Transverse colon (tissue), 4 donors: ENCODE measurements around the gene REXO2.
A peak's percentile ranks its signal among the peaks of the same experiment; 100 is the strongest.

Experiments
- EP300 ChIP-seq: sonication (generic); formaldehyde crosslinking; IDR thresholded peaks from one replicate; pipeline ENCODE4 v1.6.1; 2017; ENCODE audit warnings: antibody characterized with exemption, low read depth
- POLR2A ChIP-seq: fragments of 450-650 bp; IDR thresholded peaks from one replicate; pipeline ENCODE4 v1.6.1; 2016; ENCODE audit warnings: antibody characterized with exemption, mild to moderate bottlenecking, moderate library complexity
- POLR2AphosphoS5 ChIP-seq, 3 donors: sonication (generic); formaldehyde crosslinking; IDR thresholded peaks; one replicate each; pipeline ENCODE4 v1.6.1; 2016; ENCODE audit warnings: antibody characterized with exemption in 3 of 3
- TF ChIP-seq, protein P1 (sequence below), 5 experiments: fragments of 200-600 bp in 3 of 5; fragments of 450-650 bp in 2 of 5; sonication (generic) in 3 of 5; IDR thresholded peaks; 1 replicate in 2 of 5; 2 replicates in 3 of 5; pipeline ENCODE4 v1.5.1; 2016 to 2017; ENCODE audit warnings: antibody characterized with exemption in 5 of 5, inconsistent platforms in 3 of 5, mild to moderate bottlenecking in 2 of 5, moderate library complexity in 1 of 5

DNA sequence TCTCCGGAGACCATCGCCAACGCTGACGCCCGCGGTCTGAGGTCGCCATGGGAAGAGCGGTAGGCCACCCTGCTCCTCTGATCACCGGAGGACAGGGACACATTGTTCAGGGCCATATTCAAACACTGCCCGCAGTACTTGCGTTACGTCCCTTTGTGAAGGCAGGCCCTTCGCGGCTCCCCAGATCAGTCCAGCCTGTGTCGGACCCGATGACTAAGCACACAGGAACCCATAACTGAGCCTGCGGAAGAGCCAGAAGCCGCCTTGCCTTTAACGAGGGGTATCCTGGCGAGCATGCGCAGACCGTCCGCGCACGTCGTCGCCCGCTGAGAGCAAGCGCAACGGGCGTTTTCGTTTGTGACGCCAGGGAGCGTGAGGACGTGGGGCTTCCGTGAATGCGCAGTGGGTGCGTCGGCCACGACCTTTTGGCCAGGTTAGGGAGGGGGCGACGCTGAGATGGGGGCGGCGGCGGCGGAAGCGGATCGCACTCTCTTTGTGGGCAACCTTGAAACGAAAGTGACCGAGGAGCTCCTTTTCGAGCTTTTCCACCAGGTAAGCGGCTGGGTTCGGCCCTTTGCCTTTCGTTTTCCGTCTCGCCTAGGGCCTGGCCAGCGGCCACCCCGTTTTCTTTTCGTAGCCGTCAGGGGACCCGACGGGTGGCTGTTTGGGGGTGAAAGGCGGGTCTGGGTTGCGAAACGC lies 38.9 kb upstream of the REXO2 start, which contains the start of the genes C11orf71 and RBM7:
- TF ChIP-seq, protein P1, sequence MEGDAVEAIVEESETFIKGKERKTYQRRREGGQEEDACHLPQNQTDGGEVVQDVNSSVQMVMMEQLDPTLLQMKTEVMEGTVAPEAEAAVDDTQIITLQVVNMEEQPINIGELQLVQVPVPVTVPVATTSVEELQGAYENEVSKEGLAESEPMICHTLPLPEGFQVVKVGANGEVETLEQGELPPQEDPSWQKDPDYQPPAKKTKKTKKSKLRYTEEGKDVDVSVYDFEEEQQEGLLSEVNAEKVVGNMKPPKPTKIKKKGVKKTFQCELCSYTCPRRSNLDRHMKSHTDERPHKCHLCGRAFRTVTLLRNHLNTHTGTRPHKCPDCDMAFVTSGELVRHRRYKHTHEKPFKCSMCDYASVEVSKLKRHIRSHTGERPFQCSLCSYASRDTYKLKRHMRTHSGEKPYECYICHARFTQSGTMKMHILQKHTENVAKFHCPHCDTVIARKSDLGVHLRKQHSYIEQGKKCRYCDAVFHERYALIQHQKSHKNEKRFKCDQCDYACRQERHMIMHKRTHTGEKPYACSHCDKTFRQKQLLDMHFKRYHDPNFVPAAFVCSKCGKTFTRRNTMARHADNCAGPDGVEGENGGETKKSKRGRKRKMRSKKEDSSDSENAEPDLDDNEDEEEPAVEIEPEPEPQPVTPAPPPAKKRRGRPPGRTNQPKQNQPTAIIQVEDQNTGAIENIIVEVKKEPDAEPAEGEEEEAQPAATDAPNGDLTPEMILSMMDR (IDR thresholded peaks at IDR 0.05): no peak
- TF ChIP-seq POLR2A (peak; percentile 99), POLR2AphosphoS5 (IDR thresholded peaks at IDR 0.05) (peak; percentile 98 to 99 (median 99)), EP300 (no peak)
